Measurements from ENCODE around the gene TBRG4.

- TF ChIP-seq CTCF (IDR thresholded peaks at IDR 0.05) (no peak), ZFX (IDR thresholded peaks at IDR 0.05; ENCODE audit: borderline replicate concordance) (no peak)
Observed at GRCh38 chr7:45118292-45118691, 6.8 kb upstream of the TBRG4 start.

All from 22Rv1 (cell line).